ENCODE measurements around the gene MALT1.

- TF ChIP-seq CTCF (conservative IDR thresholded peaks at IDR 0.05; ENCODE audit: low read depth, low read length) (no peak), EZH2phosphoT487 (IDR thresholded peaks at IDR 0.05; ENCODE audit: borderline replicate concordance, low read length) (no peak)
These were observed 19.0 kb downstream of the MALT1 start for GRCh38 chr18:58690259-58690658.

Measured in PC-3 (cell line).